Omental fat pad (tissue), 4 donors: ENCODE measurements around the gene TCTN2. TPM values are rescaled to one million over a fixed set of nuclear protein-coding genes. Genes with fewer than 3 reads are reported as not detected.
A peak's percentile ranks its signal among the peaks of the same experiment; 100 is the strongest.

Experiments
- ATAC-seq: fragments of 150-250 bp; one replicate; pipeline ENCODE4 v1.9.1; 2016; ENCODE audit warnings: mild to moderate bottlenecking, moderate library complexity; ENCODE audit not compliant: low FRiP score
- DNase-seq: peaks from one replicate; pipeline ENCODE4 v3.0.0-alpha.2; 2019; ENCODE audit warnings: low spot score
- CTCF ChIP-seq, 3 donors: fragments of 450-650 bp; IDR thresholded peaks; one replicate each; pipeline ENCODE4 v1.5.1; 2016 to 2017; ENCODE audit warnings: antibody characterized with exemption in 3 of 3, mild to moderate bottlenecking in 3 of 3, moderate library complexity in 2 of 3
- total RNA-seq, 4 donors: library from RNA; depleted of rRNA; stranded (reverse); fragments of >200 nt; gene quantifications; one replicate each; pipeline ENCODE4 v1.1.0, GENCODE V29; 2016

Gene TCTN2
- total RNA-seq, 4 donors from 2014 or later, result 5.4 to 7.3 (median 6.8) TPM

GRCh38 chr12:123659996-123660727 lies 10.8 kb upstream of the TCTN2 start:
- DNase-seq (no peak), ATAC-seq (peak; percentile 89)
- no peak for TF ChIP-seq CTCF (IDR thresholded peaks at IDR 0.05)

- TF ChIP-seq CTCF (IDR thresholded peaks at IDR 0.05), result no peak
- DNase-seq (no peak), ATAC-seq (no peak)
These were observed 3.1 kb upstream of the TCTN2 start for GRCh38 chr12:123667771-123668170.

GRCh38 chr12:123671876-123672275 lies 963 bp downstream of the TCTN2 start:
- ATAC-seq, result no peak
- TF ChIP-seq CTCF (IDR thresholded peaks at IDR 0.05), result no peak
- DNase-seq, result no peak

GRCh38 chr12:123675436-123675835 lies 4.5 kb downstream of the TCTN2 start:
- TF ChIP-seq CTCF (IDR thresholded peaks at IDR 0.05), result no peak
- ATAC-seq (no peak), DNase-seq (no peak)

DNA sequence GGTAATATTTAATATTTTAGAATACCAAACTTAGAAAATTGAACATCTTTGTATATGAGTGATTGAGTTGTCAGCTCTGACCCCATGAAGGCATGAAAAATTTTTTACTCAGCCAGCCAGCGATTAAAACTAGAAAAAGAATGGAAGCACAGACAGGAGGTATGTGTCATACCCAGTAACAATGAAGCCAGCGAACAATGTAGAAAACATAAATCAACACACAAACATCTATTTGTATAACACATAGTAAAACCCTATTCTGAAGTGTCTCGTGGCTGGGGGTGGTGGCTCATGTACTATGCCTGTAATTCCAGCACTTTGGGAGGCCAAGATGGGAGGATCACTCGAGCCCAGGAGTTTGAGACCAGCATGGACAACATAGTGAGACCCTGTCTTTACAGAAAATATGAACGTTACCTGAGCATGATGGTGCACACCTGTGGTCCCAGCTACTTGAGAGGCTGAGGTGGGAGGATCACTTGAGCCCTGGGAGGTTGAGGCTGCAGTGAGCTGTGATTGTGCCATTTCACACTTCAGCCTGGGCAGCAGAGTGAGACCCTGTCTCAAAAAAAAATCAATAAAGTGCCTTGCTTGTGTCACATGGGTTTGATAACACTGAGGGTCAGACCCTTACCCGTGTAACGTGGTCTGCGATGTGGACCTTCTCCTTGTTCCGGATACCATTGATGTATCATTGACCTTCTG lies 5.9 kb downstream of the TCTN2 start:
- no peak for ATAC-seq
- no peak for DNase-seq
- no peak for TF ChIP-seq CTCF (IDR thresholded peaks at IDR 0.05)

- DNase-seq, result no peak
- no peak for TF ChIP-seq CTCF (IDR thresholded peaks at IDR 0.05)
- no peak for ATAC-seq
These were observed 8.1 kb downstream of the TCTN2 start for GRCh38 chr12:123678981-123679380.

- no peak for ATAC-seq
- no peak for TF ChIP-seq CTCF (IDR thresholded peaks at IDR 0.05)
These were observed 10.7 kb downstream of the TCTN2 start for GRCh38 chr12:123681605-123682004.

More at GRCh38 chr12:123681605-123682004, 10.7 kb downstream of the TCTN2 start:
- no peak for DNase-seq
